Jurkat, Clone E6-1 (cell line): ENCODE data around the gene PTPN18. TPM values are rescaled to one million over a fixed set of nuclear protein-coding genes. Genes with fewer than 3 reads are reported as not detected.
"Not testable (repeated sequence)": the region's sequence is repeated elsewhere in the genome, so short reads cannot be mapped to it uniquely, and the experiment has no call there.

Experiments
- DNase-seq: peaks from one replicate; pipeline ENCODE4 v3.0.0-alpha.2; 2011; ENCODE audit warnings: low read depth, low spot score
- H3K4me3 ChIP-seq: 2 replicates; pipeline ENCODE4 v1.5.1; 2011; ENCODE audit warnings: mild to moderate bottlenecking, low read length, control low read depth, moderate library complexity
- polyA plus RNA-seq: library from polyadenylated mRNA; unstranded; fragments of >200 nt; gene quantifications from one replicate; pipeline ENCODE4 v1.2.1, GENCODE V29; 2012; ENCODE audit warnings: missing spikeins; ENCODE audit not compliant: insufficient read length, insufficient read depth

PTPN18 gene, protein sequence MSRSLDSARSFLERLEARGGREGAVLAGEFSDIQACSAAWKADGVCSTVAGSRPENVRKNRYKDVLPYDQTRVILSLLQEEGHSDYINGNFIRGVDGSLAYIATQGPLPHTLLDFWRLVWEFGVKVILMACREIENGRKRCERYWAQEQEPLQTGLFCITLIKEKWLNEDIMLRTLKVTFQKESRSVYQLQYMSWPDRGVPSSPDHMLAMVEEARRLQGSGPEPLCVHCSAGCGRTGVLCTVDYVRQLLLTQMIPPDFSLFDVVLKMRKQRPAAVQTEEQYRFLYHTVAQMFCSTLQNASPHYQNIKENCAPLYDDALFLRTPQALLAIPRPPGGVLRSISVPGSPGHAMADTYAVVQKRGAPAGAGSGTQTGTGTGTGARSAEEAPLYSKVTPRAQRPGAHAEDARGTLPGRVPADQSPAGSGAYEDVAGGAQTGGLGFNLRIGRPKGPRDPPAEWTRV
- polyA plus RNA-seq = 47.0 TPM

DNA sequence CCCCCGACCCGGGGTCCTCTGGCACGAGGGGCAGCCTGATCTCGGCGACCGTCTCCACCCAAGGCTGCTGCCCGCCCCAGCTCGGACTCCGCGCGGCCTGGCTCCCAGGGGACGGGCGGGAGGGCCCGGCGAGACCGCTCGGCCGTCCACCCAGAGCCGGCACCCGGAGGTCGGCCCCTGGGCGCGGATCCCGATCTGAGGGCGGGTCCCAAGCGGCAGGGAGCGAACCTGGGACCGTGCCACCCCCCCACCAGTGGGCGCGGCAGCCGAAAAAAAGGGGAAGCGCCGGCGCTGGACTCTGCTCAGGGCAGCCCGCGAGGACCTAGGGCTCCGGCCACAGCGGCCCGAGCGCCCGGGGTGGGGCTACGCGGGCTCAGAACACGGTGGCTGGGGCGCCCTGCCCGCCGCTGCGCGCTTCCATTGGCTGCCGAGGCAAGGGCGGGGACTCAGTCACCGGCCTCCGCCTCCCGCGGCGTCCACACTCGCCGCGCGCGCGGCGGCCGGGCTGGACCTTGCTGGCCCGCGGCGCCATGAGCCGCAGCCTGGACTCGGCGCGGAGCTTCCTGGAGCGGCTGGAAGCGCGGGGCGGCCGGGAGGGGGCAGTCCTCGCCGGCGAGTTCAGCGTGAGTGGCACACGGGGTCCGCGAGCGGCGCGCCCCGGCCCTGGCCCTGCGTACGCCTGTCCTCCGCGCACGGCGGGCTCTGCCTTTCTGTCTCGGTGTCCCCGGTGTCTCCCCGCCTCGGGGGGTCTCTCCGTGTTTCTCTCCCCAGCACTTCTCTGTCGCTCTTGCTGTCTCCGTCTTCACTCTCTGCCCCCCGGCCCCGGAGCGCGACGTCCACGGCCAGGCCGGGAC is at the start of gene PTPN18:
Gene PTPN18, plus strand, starts transcription at position 479 of the 854 bp plus-strand sequence. Its CDS starts 52 bp downstream, at position 531.
- peak within 1 kb of the TSS; percentile 55 for H3K4me3 ChIP-seq
- no peak for DNase-seq

DNA sequence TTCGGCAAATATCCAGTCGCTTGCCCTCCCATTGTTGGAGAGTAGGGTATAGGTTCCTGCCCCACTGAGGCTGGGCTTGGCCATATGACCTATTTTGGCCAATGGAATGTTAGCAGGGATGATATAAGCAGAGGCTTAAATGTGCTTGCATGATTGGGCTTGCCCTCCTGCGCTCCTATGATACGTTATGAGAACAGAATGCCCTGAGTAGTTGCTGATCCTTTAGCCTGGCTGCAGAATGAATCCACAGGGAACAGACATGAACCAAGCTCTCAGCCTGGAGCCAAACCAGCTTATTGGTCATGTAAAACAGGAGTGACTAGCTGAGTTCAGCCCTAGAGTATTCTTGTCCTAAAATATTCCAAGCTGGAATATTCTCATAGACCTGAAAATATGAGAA is 48.0 kb upstream of the PTPN18 start:
- no peak overlapping the region for H3K4me3 ChIP-seq
- no peak for DNase-seq

DNA sequence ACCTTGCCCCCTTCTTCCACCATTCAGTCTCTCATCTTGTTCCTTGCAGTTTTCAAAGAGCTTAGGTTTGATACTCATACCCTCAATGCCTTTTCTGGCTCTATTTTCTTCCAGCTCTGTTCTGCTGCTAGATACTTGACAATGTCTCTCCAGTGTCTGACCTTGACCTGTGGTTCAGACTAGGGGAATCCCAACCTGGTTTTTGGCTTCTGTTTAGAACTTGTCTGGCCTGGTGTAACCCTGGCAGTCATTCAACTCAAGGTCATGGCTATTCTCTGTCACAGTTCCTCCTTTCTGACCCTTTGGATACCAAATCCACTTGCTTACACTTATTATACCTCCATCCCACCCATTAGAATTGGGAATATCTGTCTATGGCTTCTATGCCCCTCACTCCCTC is 45.0 kb upstream of the PTPN18 start:
- no peak for DNase-seq
- no peak overlapping the region for H3K4me3 ChIP-seq

DNA sequence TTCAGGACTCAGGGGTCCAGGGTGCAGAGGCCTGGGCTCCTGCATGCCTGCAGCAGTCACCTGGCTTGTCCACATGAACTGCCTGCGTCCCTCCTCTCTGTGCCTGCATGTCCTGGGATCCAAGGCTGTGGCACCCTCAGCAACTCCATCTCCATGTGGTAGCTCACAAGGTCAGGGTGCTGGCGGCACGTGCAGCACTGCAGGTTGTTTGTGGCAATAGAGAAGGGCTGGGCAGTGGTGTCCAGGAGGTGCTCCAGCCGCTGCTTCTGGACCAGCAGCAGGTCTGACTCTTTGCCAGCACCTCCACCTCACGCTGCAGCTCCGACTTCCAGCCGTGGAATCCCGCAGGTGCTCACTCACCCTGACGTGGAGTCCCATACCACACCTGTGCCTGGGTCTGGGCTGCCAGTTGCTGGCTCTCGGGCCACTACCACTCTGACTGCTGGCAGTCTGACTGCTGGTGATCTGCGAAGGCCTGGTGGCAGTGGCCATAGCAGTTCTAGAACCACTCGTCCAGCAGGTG is 42.0 kb upstream of the PTPN18 start:
- H3K4me3 ChIP-seq = no peak overlapping the region
- DNase-seq = no peak

DNA sequence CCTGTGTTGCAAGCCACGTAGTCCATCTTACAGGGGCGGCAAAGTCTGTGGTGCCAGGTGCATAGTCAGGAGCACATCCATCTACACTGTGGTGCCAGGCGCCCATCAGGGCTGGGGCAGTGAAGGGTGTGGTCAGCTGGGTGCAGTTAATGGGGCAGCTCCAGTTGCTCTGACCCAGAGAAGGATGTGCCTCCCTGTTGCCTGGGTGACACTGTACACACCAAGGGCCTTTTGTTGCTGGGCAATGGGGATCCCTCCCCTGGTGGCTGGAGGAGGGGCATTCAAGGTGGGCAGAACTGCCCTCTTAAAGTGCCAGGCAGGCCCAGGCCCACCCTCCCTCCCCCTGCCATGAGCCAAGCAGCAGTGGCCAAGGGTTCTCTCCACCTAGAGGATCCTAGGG is 41.5 kb upstream of the PTPN18 start:
- no peak overlapping the region for H3K4me3 ChIP-seq
- DNase-seq = no peak

DNA sequence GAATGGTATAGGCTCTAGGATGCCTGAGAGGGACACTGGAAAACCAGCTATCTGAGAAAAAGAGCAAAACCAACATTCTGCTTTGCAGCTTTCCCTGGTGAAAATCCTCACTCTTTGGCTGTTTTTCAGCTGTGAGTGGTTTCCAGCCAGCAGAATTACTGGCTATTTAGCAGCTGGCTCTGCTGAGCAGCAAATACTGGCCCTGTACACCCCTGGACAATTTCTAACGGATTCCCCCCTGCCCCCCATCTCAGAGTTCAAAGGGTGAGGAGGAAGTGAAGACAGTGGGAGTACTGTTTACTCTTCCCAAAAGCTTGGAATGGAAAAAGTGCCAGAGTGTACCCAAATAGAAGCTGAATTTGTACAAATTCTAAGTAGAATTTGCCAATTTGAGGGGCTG is 39.3 kb upstream of the PTPN18 start:
- no peak overlapping the region for H3K4me3 ChIP-seq
- no peak for DNase-seq

DNA sequence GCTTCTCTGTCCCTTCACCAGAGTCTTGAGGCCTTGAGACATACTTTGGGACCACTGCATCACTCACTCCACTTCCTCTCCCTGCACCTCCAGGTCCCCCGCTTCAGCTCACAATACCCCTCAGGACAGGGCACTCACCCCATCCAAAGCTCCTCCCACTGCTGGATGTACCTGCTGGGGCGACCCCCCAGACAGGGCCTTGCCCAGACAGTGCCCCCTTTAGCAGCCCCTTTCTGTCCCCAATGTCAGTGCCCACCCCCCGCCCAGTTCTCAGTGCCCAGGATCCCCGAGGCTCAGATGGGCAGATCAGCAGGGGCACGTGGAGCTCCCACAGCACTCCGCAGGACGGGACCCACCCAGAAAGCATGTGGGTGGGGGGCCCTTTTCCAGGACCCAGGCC is 37.0 kb upstream of the PTPN18 start:
- no peak overlapping the region for H3K4me3 ChIP-seq
- no peak for DNase-seq

DNA sequence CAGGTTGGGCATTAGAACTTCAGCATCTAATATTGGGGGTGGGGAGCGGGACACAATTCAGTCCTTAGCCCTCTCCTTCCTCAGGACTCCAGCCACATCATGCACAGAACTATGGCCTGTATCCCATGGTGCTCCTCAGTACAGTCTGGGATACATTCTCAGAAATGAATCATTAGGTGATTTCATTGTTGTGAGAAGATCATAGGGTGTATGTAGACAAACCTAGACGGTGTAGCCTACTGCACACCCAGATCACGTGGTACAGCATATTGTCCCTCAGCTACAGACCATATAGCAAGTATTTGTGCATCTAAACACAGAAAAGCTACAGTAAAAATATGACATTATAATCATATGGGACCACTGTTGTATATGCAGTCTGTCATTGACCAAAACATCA is 36.3 kb upstream of the PTPN18 start:
- no peak for DNase-seq
- no peak overlapping the region for H3K4me3 ChIP-seq

DNA sequence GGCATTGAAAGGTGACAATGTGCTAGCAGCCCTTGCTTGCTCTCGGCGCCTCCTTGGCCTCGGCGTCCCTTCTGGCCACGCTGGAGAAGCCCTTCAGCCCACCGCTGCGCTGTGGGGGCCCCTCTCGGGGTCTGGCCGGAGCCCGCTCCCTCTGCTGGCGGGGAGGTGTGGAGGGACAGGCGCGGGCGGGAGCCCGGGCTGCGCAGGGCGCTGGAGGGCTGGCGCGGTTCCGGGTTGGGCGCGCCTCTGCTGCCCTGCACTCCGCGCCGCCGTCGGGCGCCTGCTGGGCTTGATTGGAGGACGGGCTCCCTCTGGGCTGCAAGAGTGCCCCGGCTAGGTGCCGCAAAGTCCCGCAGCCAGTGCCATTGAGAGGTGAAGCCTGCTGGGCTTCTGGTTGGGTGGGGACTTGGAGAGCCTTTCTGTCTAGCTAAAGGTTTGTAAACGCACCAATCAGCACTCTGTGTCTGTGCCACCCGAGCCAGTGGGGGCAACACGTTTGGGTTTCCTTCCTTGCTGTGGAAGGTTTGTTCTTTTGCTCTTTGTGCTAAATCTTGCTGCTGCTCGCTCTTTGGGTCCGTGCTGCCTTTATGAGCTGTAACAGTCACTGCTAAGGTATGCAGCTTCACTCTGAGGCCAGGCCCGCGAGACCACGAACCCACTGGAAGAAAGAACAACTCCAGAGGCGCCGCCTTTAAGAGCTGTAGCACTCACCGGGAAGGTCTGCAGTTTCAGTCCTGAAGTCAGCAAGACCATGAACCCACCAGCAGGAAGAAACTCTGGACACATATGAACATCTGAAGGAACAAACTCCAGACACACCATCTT is 27.9 kb upstream of the PTPN18 start:
- H3K4me3 ChIP-seq = no peak overlapping the region
- no peak for DNase-seq

DNA sequence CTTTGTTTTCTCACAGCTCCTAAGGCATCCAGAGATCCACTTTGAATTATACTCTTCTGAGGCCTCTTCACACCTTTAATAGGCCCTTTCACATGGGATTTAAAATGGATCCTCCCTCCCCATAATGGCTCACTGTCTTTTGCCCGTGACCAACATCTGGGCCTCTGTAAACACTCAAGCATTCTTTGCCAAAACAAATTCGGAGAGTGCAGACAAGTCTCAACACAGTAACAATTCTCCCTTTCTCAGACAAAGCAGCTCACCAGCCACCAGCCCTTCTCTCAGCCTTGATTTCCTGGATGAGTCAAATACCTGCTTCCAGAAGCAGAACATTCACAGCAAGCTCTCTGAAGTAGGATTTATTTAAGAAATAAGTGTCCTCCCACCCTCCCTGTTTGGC is 27.1 kb upstream of the PTPN18 start:
- no peak for DNase-seq
- no peak overlapping the region for H3K4me3 ChIP-seq

DNA sequence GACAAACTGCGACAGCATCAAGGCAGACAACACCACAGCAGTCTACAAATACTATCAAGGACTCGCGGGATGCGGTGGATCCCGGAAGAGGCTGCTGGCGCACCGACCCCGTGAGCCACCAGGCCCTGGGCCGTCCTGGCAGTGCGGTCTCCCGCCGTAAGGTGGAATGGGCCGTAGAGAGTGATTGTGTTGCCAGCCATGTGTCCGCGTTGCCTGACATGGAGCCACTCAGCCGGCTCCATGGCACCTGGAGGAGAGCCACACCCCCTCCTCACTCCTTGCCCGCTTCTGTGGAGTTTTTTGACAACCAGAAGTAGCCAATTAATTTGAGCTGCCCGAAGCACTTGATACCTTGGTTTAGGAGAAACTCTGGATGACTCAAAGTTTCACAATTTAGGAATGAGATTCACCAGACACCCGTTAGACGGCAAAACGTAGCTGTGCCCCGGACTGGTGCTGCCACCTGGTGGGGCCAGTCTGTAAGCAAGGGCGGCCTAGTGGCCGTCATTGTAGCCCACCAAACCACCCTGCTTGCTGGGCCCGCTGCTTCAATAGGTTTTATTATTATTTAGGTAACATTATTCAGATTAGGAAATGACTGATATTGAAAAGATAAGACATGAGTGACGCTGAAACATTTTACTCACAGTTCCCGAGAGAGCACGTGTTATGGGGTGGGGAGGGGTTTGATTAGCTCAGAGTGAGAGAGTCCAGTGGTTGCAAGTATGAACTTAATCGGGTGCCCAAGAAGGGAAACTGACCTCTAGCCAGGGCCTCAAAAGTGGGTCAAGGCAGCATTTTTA is 23.4 kb upstream of the PTPN18 start:
- DNase-seq = peak; percentile 29
- H3K4me3 ChIP-seq = no peak overlapping the region

DNA sequence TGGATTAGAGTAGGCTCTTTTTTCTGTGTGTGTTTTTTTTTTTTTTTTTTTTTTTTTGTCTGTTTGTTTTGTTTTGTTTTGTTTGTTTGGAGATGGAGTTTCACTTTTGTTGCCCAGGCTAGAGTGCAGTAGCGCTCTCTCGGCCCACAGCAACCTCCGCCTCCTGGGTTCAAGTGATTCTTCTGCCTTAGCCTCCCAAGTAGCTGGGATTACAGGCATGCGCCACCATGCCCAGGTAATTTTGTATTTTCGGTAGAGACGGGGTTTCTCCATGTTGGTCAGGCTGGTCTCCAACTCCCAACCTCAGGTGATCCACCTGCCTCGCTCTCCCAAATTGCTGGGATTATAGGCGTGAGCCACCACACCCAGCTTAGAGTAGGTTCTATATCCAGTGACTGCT is 22.6 kb upstream of the PTPN18 start:
- H3K4me3 ChIP-seq, DNase-seq: not testable (repeated sequence)

DNA sequence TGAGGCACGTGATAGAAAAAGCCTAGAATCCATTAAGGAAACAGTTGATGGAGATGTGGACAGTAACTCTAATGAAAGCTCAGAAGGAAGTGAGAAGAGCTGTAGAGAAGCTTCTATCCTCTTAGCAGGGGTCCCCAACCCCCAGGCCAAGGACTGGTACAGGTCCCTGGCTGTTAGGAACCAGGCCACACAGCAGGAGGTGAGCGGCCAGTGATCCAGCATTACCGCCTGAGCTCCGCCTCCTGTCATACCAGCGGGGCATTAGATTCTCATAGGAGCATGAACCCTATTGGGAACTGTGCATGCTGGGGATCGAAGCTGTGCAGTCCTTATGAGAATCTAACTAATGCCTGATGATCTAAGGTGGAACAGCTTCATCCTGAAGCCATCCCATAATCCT is 21.8 kb upstream of the PTPN18 start:
- DNase-seq = no peak
- no peak overlapping the region for H3K4me3 ChIP-seq

DNA sequence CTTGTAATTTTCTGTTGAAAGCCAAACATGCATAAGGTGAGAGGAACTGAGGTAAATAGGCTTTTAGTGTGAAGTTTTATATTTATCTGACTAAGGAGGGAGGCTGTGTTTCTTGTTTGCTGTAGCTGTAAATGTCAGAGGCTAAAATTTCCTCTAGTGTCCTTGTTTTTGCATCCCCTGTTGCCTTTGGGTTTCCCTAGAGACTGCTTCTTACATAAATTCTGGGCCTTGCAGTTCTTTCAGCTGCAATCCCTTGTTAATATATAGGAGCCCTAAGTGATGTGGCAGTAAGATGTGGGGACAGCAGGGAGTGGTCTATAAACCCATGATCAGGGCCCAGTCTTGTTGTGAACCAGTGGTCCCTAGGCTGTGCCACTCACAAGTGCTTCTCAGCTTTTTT is 20.6 kb upstream of the PTPN18 start:
- DNase-seq = no peak
- H3K4me3 ChIP-seq = no peak overlapping the region

DNA sequence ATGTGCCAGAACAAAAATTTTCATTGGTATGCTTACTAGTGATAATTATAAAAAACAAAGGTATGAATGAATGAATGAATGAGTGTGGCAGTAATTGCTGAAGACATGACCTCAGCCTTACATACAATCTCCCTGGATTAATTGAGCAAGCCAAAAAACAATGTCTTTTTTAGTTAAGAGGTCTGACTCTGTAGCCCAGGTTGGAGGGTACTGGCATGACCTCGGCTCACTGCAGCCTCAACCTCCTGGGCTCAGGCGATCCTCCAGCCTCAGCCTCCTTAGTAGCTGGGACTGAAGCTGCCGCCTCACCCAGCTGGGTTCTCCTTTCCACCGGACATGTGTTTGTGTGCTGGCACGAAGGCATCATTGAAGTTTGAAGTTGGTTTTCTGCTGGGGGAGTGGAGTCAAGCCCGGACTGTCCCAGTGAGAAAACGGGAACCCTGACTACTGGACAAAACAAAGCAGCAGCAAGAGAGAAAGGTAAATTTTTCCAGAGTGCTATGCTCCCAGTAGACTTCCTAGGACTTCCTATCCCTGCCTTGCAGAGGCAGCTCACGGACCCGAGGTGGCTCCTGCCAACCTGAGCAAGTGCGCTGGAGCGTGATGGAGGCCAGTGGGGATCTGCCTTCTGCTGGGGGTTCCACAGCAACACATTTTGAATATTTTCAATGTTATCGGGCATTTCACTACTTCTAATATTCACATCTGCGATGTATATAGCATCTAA is 19.5 kb upstream of the PTPN18 start:
- H3K4me3 ChIP-seq = no peak overlapping the region

DNA sequence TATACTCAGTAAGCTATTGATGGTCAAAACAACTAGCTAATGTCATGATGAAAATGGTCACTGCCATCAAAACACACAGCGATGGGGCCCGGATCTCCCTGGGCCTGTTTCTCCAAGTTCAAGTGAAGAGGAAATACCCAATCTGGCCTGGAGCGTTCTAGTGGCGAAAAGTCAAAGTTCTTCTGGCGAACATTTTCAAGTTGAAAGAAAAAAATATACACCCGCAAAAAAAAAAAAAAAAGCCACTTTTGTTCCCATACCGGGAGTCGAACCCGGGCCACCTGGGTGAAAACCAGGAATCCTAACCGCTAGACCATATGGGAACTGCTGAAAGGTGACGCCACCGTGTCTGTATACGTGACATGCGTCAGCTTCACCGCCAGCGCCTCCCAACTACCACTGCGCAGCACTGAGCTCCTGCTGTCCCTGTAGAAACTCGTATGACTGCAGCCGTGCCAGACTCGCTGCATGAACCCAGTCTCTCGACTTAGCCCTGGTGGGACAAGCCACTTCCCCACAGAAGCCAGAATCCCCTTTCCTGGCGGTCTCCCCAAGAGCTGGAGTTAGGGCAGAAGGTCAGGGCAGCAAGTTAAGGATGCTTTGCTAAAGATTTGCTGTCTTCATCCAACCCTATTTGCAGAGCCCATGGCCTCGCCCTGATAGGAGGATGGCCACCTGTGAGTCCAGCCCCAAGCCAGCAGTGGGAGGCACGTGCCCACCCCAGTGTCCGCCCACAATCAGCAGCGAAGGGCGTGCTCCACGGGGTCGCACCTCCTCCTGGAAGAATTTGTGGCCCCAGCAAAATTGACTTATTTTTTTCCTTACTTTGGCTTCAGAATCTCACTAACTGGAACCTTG is 18.8 kb upstream of the PTPN18 start:
- DNase-seq = no peak
- H3K4me3 ChIP-seq = no peak overlapping the region

More for the DNA sequence above, 19.5 kb upstream of the PTPN18 start:
- no peak for DNase-seq
